VCaP (cell line): ENCODE data around the gene DNAL1.
"Not testable (repeated sequence)": the region's sequence is repeated elsewhere in the genome, so short reads cannot be mapped to it uniquely, and the experiment has no call there.

Experiments used
- H3K27ac ChIP-seq: fragments of 450-650 bp; 2 replicates; pipeline ENCODE4 v1.5.1; 2017
- CTCF ChIP-seq: fragments of 450-650 bp; conservative IDR thresholded peaks from 2 replicates; pipeline ENCODE4 v1.5.1; 2017; ENCODE audit warnings: mild to moderate bottlenecking, moderate library complexity

Gene DNAL1

GRCh38 chr14:73627151-73627558 lies 17.6 kb upstream of the DNAL1 start:
- H3K27ac ChIP-seq = no peak overlapping the region

GRCh38 chr14:73630009-73630780 lies 14.6 kb upstream of the DNAL1 start:
- no peak for TF ChIP-seq CTCF
- H3K27ac ChIP-seq = no peak overlapping the region

More at GRCh38 chr14:73627151-73627558, 17.6 kb upstream of the DNAL1 start:
- TF ChIP-seq CTCF = no peak

- TF ChIP-seq CTCF = peak; percentile 91
Measured at GRCh38 chr14:73633116-73634010, 11.4 kb upstream of the DNAL1 start.

GRCh38 chr14:73634011-73634833 lies 10.6 kb upstream of the DNAL1 start:
- H3K27ac ChIP-seq = peak overlapping the region; percentile 67; the same call in 1 of the 2 replicates
- 0 out of 2 replicates have a peak, but pooled peaks have one; percentile 15 for TF ChIP-seq CTCF

More at GRCh38 chr14:73633116-73634010, 11.4 kb upstream of the DNAL1 start:
- peak overlapping the region; percentile 67; the same call in 1 of the 2 replicates for H3K27ac ChIP-seq

GRCh38 chr14:73636355-73636754 lies 8.4 kb upstream of the DNAL1 start:
- not testable (repeated sequence) for H3K27ac ChIP-seq

GRCh38 chr14:73637830-73638229 lies 7.0 kb upstream of the DNAL1 start:
- TF ChIP-seq CTCF = no peak
- H3K27ac ChIP-seq = no peak overlapping the region

GRCh38 chr14:73640796-73641365 lies 3.9 kb upstream of the DNAL1 start:
- TF ChIP-seq CTCF = no peak
- no peak overlapping the region for H3K27ac ChIP-seq
